Left ventricle myocardium inferior (tissue), 1 donor: ENCODE measurements around the gene RIT2. TPM values are rescaled to one million over a fixed set of nuclear protein-coding genes. Genes with fewer than 3 reads are reported as not detected.
A peak's percentile ranks its signal among the peaks of the same experiment; 100 is the strongest.

Experiments used
- DNase-seq: peaks from one replicate; pipeline ENCODE4 v3.0.0-alpha.2; 2020
- H3K27ac ChIP-seq: fragments of 200-600 bp; replicated peaks from 2 replicates; pipeline ENCODE4 v1.8.0; 2021
- H3K27me3 ChIP-seq: fragments of 200-600 bp; 2 replicates; pipeline ENCODE4 v1.8.0; 2021; ENCODE audit warnings: low read depth
- H3K36me3 ChIP-seq: fragments of 200-600 bp; 2 replicates; pipeline ENCODE4 v1.8.0; 2021
- H3K4me1 ChIP-seq: fragments of 200-600 bp; 2 replicates; pipeline ENCODE4 v1.8.0; 2021
- H3K4me3 ChIP-seq: fragments of 200-600 bp; 2 replicates; pipeline ENCODE4 v1.8.0; 2021; ENCODE audit warnings: mild to moderate bottlenecking, moderate library complexity
- H3K9me3 ChIP-seq: fragments of 200-600 bp; replicated peaks from 2 replicates; pipeline ENCODE4 v1.8.0; 2021
- CTCF ChIP-seq: fragments of 200-600 bp; IDR thresholded peaks from 2 replicates; pipeline ENCODE4 v1.8.0; 2021; ENCODE audit warnings: antibody characterized with exemption, mild to moderate bottlenecking, borderline replicate concordance
- intact Hi-C: fragments of 100-400 bp; cut with micrococcal nuclease; formaldehyde crosslinking; loops from one replicate; pipeline ENCODE4 v1.11.0; 2022
- total RNA-seq: library from RNA; stranded (reverse); fragmentation: NEBNext Ultra II Directional; extraction: Animal tissue kit (Norgen Biotek cat#: 25700); gene quantifications from one replicate; pipeline ENCODE4 v1.2.1, GENCODE V29; 2021
- donor health status: DM: no; HTN: yes; CAD: no; lungs with severe emphysema.

The RIT2 gene
- total RNA-seq, 1 donor from 2014 or later = not detected

GRCh38 chr18:43130716-43131260, 15.3 kb upstream of the RIT2 start:
- intact Hi-C loops = no loop called here
- TF ChIP-seq CTCF = no peak
- Histone ChIP-seq H3K27me3 (no peaks in the 10 kb centered on the region), H3K9me3 (peaks cover 5% of the 10 kb centered on the region), H3K4me3 (no peak overlapping the region), H3K4me1 (no peaks in the 10 kb centered on the region), H3K27ac (no peak overlapping the region), H3K36me3 (no peaks in the 10 kb centered on the region)
- DNase-seq = no peak

DNA sequence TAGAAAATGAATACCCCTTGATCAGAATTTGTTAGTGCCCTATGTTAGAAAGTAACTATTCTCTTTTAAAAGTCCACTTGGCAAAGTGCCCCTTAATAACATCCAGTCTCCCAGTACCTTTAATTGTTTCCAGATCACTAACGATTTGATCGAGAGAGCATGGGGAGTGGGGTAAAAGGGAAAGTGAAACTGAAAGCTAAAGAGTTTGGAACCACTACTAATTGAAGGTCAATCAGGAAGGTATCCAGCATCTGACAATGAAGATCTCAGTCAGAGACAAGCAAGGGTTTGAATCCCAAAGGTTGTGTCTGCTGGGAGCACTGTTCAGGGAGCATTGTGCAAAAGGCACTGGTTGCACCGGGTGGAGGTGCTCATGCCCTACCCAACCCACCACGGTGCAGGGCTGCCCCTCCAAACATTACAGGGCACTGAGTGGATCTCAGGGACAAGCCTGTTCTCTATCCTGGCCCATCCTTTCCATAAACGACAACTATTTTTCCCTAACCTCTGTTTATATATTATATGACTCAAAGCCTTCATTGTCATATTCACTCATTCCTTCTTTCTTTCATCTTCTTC, 14.6 kb upstream of the RIT2 start:
- Histone ChIP-seq H3K36me3 (no peaks in the 10 kb centered on the region), H3K4me3 (peak overlapping the region; percentile 42), H3K9me3 (peaks cover 5% of the 10 kb centered on the region), H3K27ac (no peak overlapping the region), H3K4me1 (no peaks in the 10 kb centered on the region), H3K27me3 (no peaks in the 10 kb centered on the region)
- no peak for TF ChIP-seq CTCF
- intact Hi-C loops = no loop called here
- DNase-seq = no peak

- no peaks in the 10 kb centered on the region for H3K27me3 ChIP-seq
- no peak overlapping the region for H3K27ac ChIP-seq
- intact Hi-C loops = no loop called here
- H3K9me3 ChIP-seq = no peaks in the 10 kb centered on the region
- H3K4me1 ChIP-seq = no peaks in the 10 kb centered on the region
- no peaks in the 10 kb centered on the region for H3K36me3 ChIP-seq
- no peak for TF ChIP-seq CTCF
- no peak for DNase-seq
- no peak overlapping the region for H3K4me3 ChIP-seq
Measured at GRCh38 chr18:43125471-43125870, 10.0 kb upstream of the RIT2 start.

GRCh38 chr18:43122955-43123354, 7.5 kb upstream of the RIT2 start:
- intact Hi-C loops = no loop called here
- no peak for TF ChIP-seq CTCF
- Histone ChIP-seq H3K9me3 (no peaks in the 10 kb centered on the region), H3K27ac (no peak overlapping the region), H3K4me1 (no peaks in the 10 kb centered on the region), H3K4me3 (no peak overlapping the region), H3K27me3 (no peaks in the 10 kb centered on the region), H3K36me3 (no peaks in the 10 kb centered on the region)
- no peak for DNase-seq

- Histone ChIP-seq H3K27ac (no peak overlapping the region), H3K36me3 (no peaks in the 10 kb centered on the region), H3K4me3 (no peak overlapping the region), H3K27me3 (peaks cover 7% of the 10 kb centered on the region), H3K4me1 (no peaks in the 10 kb centered on the region), H3K9me3 (no peaks in the 10 kb centered on the region)
- intact Hi-C loops = no loop called here
- no peak for TF ChIP-seq CTCF
- no peak for DNase-seq
Measured at GRCh38 chr18:43116699-43117294, 1.3 kb upstream of the RIT2 start.
